Measurements from ENCODE around the gene RAPH1.

The RAPH1 gene

GRCh38 chr2:203360833-203361430 is 174.2 kb downstream of the RAPH1 start:
- no peak for DNase-seq

DNA sequence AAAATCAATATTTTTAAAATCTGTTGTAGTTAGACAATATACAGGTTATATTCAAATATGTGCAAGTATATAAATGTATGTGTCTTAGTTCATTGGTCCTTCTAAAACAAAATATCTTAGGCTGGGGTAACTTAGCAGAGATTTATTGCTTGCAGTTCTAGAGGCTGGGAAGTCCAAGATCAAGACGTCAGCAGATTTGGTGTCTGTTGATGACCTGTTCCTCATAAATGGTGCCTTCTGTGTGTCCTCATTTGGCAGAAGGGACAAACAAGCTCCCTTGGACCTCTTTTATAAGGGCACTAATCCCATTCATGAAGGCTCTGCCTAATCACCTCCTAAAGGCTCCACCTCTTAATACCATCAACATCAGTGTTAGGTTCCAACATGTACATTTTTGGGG is 175.7 kb downstream of the RAPH1 start:
- DNase-seq = no peak

DNA sequence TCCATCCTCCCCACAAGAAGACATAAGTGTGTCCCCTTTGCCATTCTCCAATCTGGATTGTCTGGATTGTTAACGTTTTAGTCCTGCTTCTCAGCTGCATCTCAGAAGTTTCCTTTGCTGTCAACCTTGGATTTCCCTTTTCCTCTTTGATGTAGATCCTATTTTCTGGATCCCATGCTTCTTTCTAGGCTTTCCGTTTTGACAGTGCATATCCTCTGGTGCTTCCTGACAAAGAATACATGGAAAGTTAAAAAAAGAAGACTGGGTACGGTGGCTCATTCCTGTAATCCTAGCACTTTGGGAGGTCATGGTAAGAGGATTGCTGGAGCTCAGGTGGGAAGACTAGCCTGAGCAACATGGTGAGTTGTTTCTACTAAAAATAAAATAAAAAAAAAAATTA is 180.1 kb downstream of the RAPH1 start:
- DNase-seq = no peak

DNA sequence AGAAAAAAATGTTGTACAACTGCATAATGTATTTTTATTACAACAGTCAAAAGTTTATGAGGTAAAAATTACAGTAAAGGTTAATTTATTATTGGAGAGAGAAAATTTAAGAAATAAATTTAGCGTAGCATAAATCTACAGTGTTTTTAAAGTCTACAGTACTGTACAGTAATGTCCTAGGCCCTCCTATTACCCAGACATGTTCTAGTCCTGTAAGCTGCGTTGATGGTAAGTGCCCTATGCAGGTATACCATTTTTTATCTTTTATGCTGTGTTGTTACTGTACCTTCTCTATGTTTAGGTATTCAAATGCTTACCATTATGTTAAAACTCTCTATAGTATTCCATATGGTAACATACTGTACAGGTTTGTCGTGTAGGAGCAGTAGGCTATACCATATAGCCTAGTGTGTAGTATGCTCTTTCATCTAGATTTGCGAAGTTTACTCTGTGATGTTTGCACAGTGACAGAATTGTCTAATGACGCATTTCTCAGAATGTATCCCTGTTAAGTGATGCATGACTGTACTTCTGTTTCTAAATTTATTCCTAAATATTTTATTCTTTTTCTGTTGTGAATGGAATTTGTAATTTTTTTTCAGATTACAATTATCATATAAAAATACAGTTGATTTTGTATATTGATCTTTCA is 182.4 kb downstream of the RAPH1 start:
- DNase-seq = no peak

GRCh38 chr2:203347375-203347774 is 187.7 kb downstream of the RAPH1 start:
- no peak for DNase-seq

GRCh38 chr2:203346612-203347011 is 188.5 kb downstream of the RAPH1 start:
- DNase-seq = no peak

GRCh38 chr2:203344667-203345066 is 190.4 kb downstream of the RAPH1 start:
- no peak for DNase-seq
